Fibroblast of lung (primary cell): ENCODE data around the gene SCGN.

ENCODE experiments used
- EZH2 ChIP-seq: IDR thresholded peaks from 2 replicates; pipeline ENCODE4 v1.5.1; 2012; ENCODE audit warnings: low read length, control low read depth, mild to moderate bottlenecking; ENCODE audit errors: missing control alignments
- TF ChIP-seq, protein P1 (sequence below), 2 donors: IDR thresholded peaks in 1 of 2; conservative IDR thresholded peaks in 1 of 2; 1 replicate in 1 of 2; 2 replicates in 1 of 2; pipeline ENCODE4 v1.5.1; 2011 to 2012; ENCODE audit warnings: low read length in 2 of 2, control low read depth in 1 of 2, inconsistent platforms in 1 of 2, low read depth in 1 of 2, mild to moderate bottlenecking in 1 of 2

GRCh38 chr6:25614052-25614451, 38.0 kb upstream of the SCGN start:
- TF ChIP-seq, protein P1, sequence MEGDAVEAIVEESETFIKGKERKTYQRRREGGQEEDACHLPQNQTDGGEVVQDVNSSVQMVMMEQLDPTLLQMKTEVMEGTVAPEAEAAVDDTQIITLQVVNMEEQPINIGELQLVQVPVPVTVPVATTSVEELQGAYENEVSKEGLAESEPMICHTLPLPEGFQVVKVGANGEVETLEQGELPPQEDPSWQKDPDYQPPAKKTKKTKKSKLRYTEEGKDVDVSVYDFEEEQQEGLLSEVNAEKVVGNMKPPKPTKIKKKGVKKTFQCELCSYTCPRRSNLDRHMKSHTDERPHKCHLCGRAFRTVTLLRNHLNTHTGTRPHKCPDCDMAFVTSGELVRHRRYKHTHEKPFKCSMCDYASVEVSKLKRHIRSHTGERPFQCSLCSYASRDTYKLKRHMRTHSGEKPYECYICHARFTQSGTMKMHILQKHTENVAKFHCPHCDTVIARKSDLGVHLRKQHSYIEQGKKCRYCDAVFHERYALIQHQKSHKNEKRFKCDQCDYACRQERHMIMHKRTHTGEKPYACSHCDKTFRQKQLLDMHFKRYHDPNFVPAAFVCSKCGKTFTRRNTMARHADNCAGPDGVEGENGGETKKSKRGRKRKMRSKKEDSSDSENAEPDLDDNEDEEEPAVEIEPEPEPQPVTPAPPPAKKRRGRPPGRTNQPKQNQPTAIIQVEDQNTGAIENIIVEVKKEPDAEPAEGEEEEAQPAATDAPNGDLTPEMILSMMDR (conservative IDR thresholded peaks at IDR 0.05 in 1 of 2, IDR thresholded peaks at IDR 0.05 in 1 of 2; ENCODE audit: low read depth in 1 of 2, low read length in 2 of 2): no peak
- no peak for TF ChIP-seq EZH2
